ENCODE results near the gene PKP1.

Gene PKP1

GRCh38 chr1:201316556-201316955 is 33.2 kb downstream of the PKP1 start:
- H3K4me3 ChIP-seq (ENCODE audit: low read length): no peak overlapping the region
- H3K4me1 ChIP-seq (ENCODE audit: insufficient read depth, low read length): no peaks in the 10 kb centered on the region
- no peak overlapping the region for H3K27ac ChIP-seq (ENCODE audit: low read length)
- no peaks in the 10 kb centered on the region for H3K36me3 ChIP-seq (ENCODE audit: insufficient read depth, low read depth, low read length)
- H3K27me3 ChIP-seq (ENCODE audit: insufficient read depth, low read length): no peaks in the 10 kb centered on the region
- H3K9ac ChIP-seq (ENCODE audit: low read depth, low read length): no peak overlapping the region
- H3K9me3 ChIP-seq (ENCODE audit: insufficient read depth, low read depth, low read length): no peaks in the 10 kb centered on the region

- no peaks in the 10 kb centered on the region for H3K36me3 ChIP-seq (ENCODE audit: insufficient read depth, low read depth, low read length)
- no peak overlapping the region for H3K9ac ChIP-seq (ENCODE audit: low read depth, low read length)
- no peaks in the 10 kb centered on the region for H3K9me3 ChIP-seq (ENCODE audit: insufficient read depth, low read depth, low read length)
- no peak overlapping the region for H3K27ac ChIP-seq (ENCODE audit: low read length)
- no peak overlapping the region for H3K4me3 ChIP-seq (ENCODE audit: low read length)
- no peaks in the 10 kb centered on the region for H3K27me3 ChIP-seq (ENCODE audit: insufficient read depth, low read length)
- H3K4me1 ChIP-seq (ENCODE audit: insufficient read depth, low read length): no peaks in the 10 kb centered on the region
These were observed 34.2 kb downstream of the PKP1 start for GRCh38 chr1:201317551-201317950.

- H3K4me1 ChIP-seq (ENCODE audit: insufficient read depth, low read length): no peaks in the 10 kb centered on the region
- H3K36me3 ChIP-seq (ENCODE audit: insufficient read depth, low read depth, low read length): no peaks in the 10 kb centered on the region
- H3K27ac ChIP-seq (ENCODE audit: low read length): no peak overlapping the region
- no peaks in the 10 kb centered on the region for H3K9me3 ChIP-seq (ENCODE audit: insufficient read depth, low read depth, low read length)
- H3K4me3 ChIP-seq (ENCODE audit: low read length): no peak overlapping the region
- no peaks in the 10 kb centered on the region for H3K27me3 ChIP-seq (ENCODE audit: insufficient read depth, low read length)
- H3K9ac ChIP-seq (ENCODE audit: low read depth, low read length): no peak overlapping the region
These were observed 35.4 kb downstream of the PKP1 start for GRCh38 chr1:201318504-201319340.

- Histone ChIP-seq H3K27me3 (ENCODE audit: insufficient read depth, low read length) (no peaks in the 10 kb centered on the region), H3K27ac (ENCODE audit: low read length) (no peak overlapping the region)
These were observed 36.3 kb downstream of the PKP1 start for GRCh38 chr1:201319631-201320030.

GRCh38 chr1:201320168-201320788 is 37.0 kb downstream of the PKP1 start:
- Histone ChIP-seq H3K9me3 (ENCODE audit: insufficient read depth, low read depth, low read length) (no peaks in the 10 kb centered on the region), H3K9ac (ENCODE audit: low read depth, low read length) (no peak overlapping the region), H3K27ac (ENCODE audit: low read length) (no peak overlapping the region), H3K4me1 (ENCODE audit: insufficient read depth, low read length) (no peaks in the 10 kb centered on the region), H3K36me3 (ENCODE audit: insufficient read depth, low read depth, low read length) (no peaks in the 10 kb centered on the region), H3K27me3 (ENCODE audit: insufficient read depth, low read length) (no peaks in the 10 kb centered on the region), H3K4me3 (ENCODE audit: low read length) (no peak overlapping the region)

More at GRCh38 chr1:201319631-201320030, 36.3 kb downstream of the PKP1 start:
- Histone ChIP-seq H3K9me3 (ENCODE audit: insufficient read depth, low read depth, low read length) (no peaks in the 10 kb centered on the region), H3K9ac (ENCODE audit: low read depth, low read length) (no peak overlapping the region), H3K36me3 (ENCODE audit: insufficient read depth, low read depth, low read length) (no peaks in the 10 kb centered on the region), H3K4me1 (ENCODE audit: insufficient read depth, low read length) (no peaks in the 10 kb centered on the region), H3K4me3 (ENCODE audit: low read length) (no peak overlapping the region)

- Histone ChIP-seq H3K27ac (ENCODE audit: low read length) (no peak overlapping the region), H3K27me3 (ENCODE audit: insufficient read depth, low read length) (no peaks in the 10 kb centered on the region), H3K36me3 (ENCODE audit: insufficient read depth, low read depth, low read length) (no peaks in the 10 kb centered on the region), H3K4me3 (ENCODE audit: low read length) (no peak overlapping the region), H3K9me3 (ENCODE audit: insufficient read depth, low read depth, low read length) (no peaks in the 10 kb centered on the region), H3K9ac (ENCODE audit: low read depth, low read length) (no peak overlapping the region), H3K4me1 (ENCODE audit: insufficient read depth, low read length) (no peaks in the 10 kb centered on the region)
These were observed 38.6 kb downstream of the PKP1 start for GRCh38 chr1:201321826-201322390.

- no peak overlapping the region for H3K9ac ChIP-seq (ENCODE audit: low read depth, low read length)
- H3K36me3 ChIP-seq (ENCODE audit: insufficient read depth, low read depth, low read length): no peaks in the 10 kb centered on the region
- no peak overlapping the region for H3K27ac ChIP-seq (ENCODE audit: low read length)
These were observed 39.6 kb downstream of the PKP1 start for GRCh38 chr1:201322653-201323510.

GRCh38 chr1:201324306-201324705 is 41.0 kb downstream of the PKP1 start:
- Histone ChIP-seq H3K36me3 (ENCODE audit: insufficient read depth, low read depth, low read length) (no peaks in the 10 kb centered on the region), H3K4me1 (ENCODE audit: insufficient read depth, low read length) (no peaks in the 10 kb centered on the region), H3K27ac (ENCODE audit: low read length) (no peak overlapping the region), H3K4me3 (ENCODE audit: low read length) (no peak overlapping the region), H3K27me3 (ENCODE audit: insufficient read depth, low read length) (no peaks in the 10 kb centered on the region), H3K9ac (ENCODE audit: low read depth, low read length) (no peak overlapping the region), H3K9me3 (ENCODE audit: insufficient read depth, low read depth, low read length) (no peaks in the 10 kb centered on the region)

More at GRCh38 chr1:201322653-201323510, 39.6 kb downstream of the PKP1 start:
- Histone ChIP-seq H3K4me3 (ENCODE audit: low read length) (no peak overlapping the region), H3K9me3 (ENCODE audit: insufficient read depth, low read depth, low read length) (no peaks in the 10 kb centered on the region), H3K4me1 (ENCODE audit: insufficient read depth, low read length) (no peaks in the 10 kb centered on the region), H3K27me3 (ENCODE audit: insufficient read depth, low read length) (no peaks in the 10 kb centered on the region)

- Histone ChIP-seq H3K4me3 (ENCODE audit: low read length) (no peak overlapping the region), H3K4me1 (ENCODE audit: insufficient read depth, low read length) (no peaks in the 10 kb centered on the region), H3K27ac (ENCODE audit: low read length) (no peak overlapping the region), H3K9me3 (ENCODE audit: insufficient read depth, low read depth, low read length) (no peaks in the 10 kb centered on the region), H3K27me3 (ENCODE audit: insufficient read depth, low read length) (no peaks in the 10 kb centered on the region), H3K9ac (ENCODE audit: low read depth, low read length) (no peak overlapping the region), H3K36me3 (ENCODE audit: insufficient read depth, low read depth, low read length) (no peaks in the 10 kb centered on the region)
These were observed 41.7 kb downstream of the PKP1 start for GRCh38 chr1:201324821-201325677.

- H3K36me3 ChIP-seq (ENCODE audit: insufficient read depth, low read depth, low read length): no peaks in the 10 kb centered on the region
- H3K27ac ChIP-seq (ENCODE audit: low read length): no peak overlapping the region
- no peak overlapping the region for H3K9ac ChIP-seq (ENCODE audit: low read depth, low read length)
- no peak overlapping the region for H3K4me3 ChIP-seq (ENCODE audit: low read length)
- H3K4me1 ChIP-seq (ENCODE audit: insufficient read depth, low read length): no peaks in the 10 kb centered on the region
- no peaks in the 10 kb centered on the region for H3K9me3 ChIP-seq (ENCODE audit: insufficient read depth, low read depth, low read length)
- H3K27me3 ChIP-seq (ENCODE audit: insufficient read depth, low read length): no peaks in the 10 kb centered on the region
These were observed 42.4 kb downstream of the PKP1 start for GRCh38 chr1:201325678-201326060.

GRCh38 chr1:201326710-201327109 is 43.4 kb downstream of the PKP1 start:
- Histone ChIP-seq H3K36me3 (ENCODE audit: insufficient read depth, low read depth, low read length) (no peaks in the 10 kb centered on the region), H3K27me3 (ENCODE audit: insufficient read depth, low read length) (no peaks in the 10 kb centered on the region), H3K27ac (ENCODE audit: low read length) (no peak overlapping the region), H3K9ac (ENCODE audit: low read depth, low read length) (no peak overlapping the region), H3K9me3 (ENCODE audit: insufficient read depth, low read depth, low read length) (no peaks in the 10 kb centered on the region), H3K4me3 (ENCODE audit: low read length) (no peak overlapping the region), H3K4me1 (ENCODE audit: insufficient read depth, low read length) (no peaks in the 10 kb centered on the region)
